WTC11 (cell line): ENCODE results near the gene PTPA. TPM values are rescaled to one million over a fixed set of nuclear protein-coding genes. Genes with fewer than 3 reads are reported as not detected.
A peak's percentile ranks its signal among the peaks of the same experiment; 100 is the strongest.
"Not testable (repeated sequence)": the region's sequence is repeated elsewhere in the genome, so short reads cannot be mapped to it uniquely, and the experiment has no call there.

Experiments
- ATAC-seq: fragments of 200-7000 bp; cut with Tn5 transposase; 2 replicates; pipeline ENCODE4 v1.10.0; 2021; ENCODE audit warnings: mild to moderate bottlenecking, moderate library complexity
- CTCF ChIA-PET: fragments of 300-600 bp; sonication (Branson Sonifier 250); formaldehyde crosslinking; loops from one replicate; lab custom pipeline; 2021; ENCODE audit warnings: antibody characterized with exemption; lab: Charles Lee
- POLR2A ChIA-PET: fragments of 350-600 bp; sonication (Branson Sonifier 250); formaldehyde crosslinking; loops from one replicate; lab custom pipeline; 2021; ENCODE audit warnings: antibody characterized with exemption; lab: Charles Lee
- DNase-seq: peaks from one replicate; pipeline ENCODE4 v3.0.0; 2021; ENCODE audit warnings: low spot score
- H3K27ac Mint-ChIP-seq: 2 replicates; pipeline ENCODE4 v1.8.0; 2021; ENCODE audit warnings: mixed read lengths
- H3K27me3 Mint-ChIP-seq: 2 replicates; pipeline ENCODE4 v1.8.0; 2021; ENCODE audit warnings: low read depth, mild to moderate bottlenecking, moderate library complexity, mixed read lengths
- H3K36me3 Mint-ChIP-seq: 2 replicates; pipeline ENCODE4 v1.8.0; 2021; ENCODE audit warnings: mixed read lengths
- H3K4me1 Mint-ChIP-seq: 2 replicates; pipeline ENCODE4 v1.8.0; 2022; ENCODE audit warnings: mixed read lengths
- H3K4me3 Mint-ChIP-seq: 2 replicates; pipeline ENCODE4 v1.8.0; 2021; ENCODE audit warnings: mild to moderate bottlenecking, moderate library complexity, mixed read lengths
- H3K9me3 Mint-ChIP-seq: 2 replicates; pipeline ENCODE4 v1.8.0; 2021; ENCODE audit warnings: mixed read lengths
- AFF4 ChIP-seq: sonication (generic); formaldehyde crosslinking; IDR thresholded peaks from 2 replicates; pipeline ENCODE4 v1.8.1; 2023; ENCODE audit warnings: mild to moderate bottlenecking, missing genetic modification reagents, borderline replicate concordance
- RORB ChIP-seq: fragments of 250-450 bp; sonication (Bioruptor Pico); IDR thresholded peaks from 2 replicates; pipeline ENCODE4 v1.9.0; 2021; ENCODE audit warnings: mild to moderate bottlenecking
- USF2 ChIP-seq: sonication (generic); formaldehyde crosslinking; IDR thresholded peaks from 2 replicates; pipeline ENCODE4 v1.8.1; 2023; ENCODE audit warnings: mild to moderate bottlenecking, missing genetic modification reagents, moderate library complexity
- ZMAT4 ChIP-seq: fragments of 250-450 bp; sonication (Bioruptor Pico); IDR thresholded peaks from 2 replicates; pipeline ENCODE4 v1.9.0; 2021; ENCODE audit warnings: mild to moderate bottlenecking
- ZNF219 ChIP-seq: sonication (generic); formaldehyde crosslinking; IDR thresholded peaks from 2 replicates; pipeline ENCODE4 v1.8.0; 2023; ENCODE audit warnings: missing genetic modification reagents, mild to moderate bottlenecking, borderline replicate concordance
- ZNF317 ChIP-seq: sonication (generic); formaldehyde crosslinking; IDR thresholded peaks from 2 replicates; pipeline ENCODE4 v1.8.1; 2023; ENCODE audit warnings: low read depth, mild to moderate bottlenecking, moderate library complexity, missing genetic modification reagents, borderline replicate concordance
- ZNF396 ChIP-seq: fragments of 250-450 bp; sonication (Bioruptor Pico); IDR thresholded peaks from 2 replicates; pipeline ENCODE4 v1.8.0; 2021; ENCODE audit warnings: mild to moderate bottlenecking, moderate library complexity, borderline replicate concordance
- total RNA-seq: library from RNA; stranded (reverse); gene quantifications from 3 replicates; pipeline ENCODE4 v1.2.3, GENCODE V29; 2021
- TF ChIP-seq, protein P1 (sequence below): sonication (generic); formaldehyde crosslinking; IDR thresholded peaks from 2 replicates; pipeline ENCODE4 v1.8.0; 2022; ENCODE audit warnings: mild to moderate bottlenecking, missing genetic modification reagents
- TF ChIP-seq, protein P2 (sequence below): sonication (generic); formaldehyde crosslinking; IDR thresholded peaks from 2 replicates; pipeline ENCODE4 v1.8.0; 2022; ENCODE audit warnings: mild to moderate bottlenecking, missing genetic modification reagents
- TF ChIP-seq, protein P3 (sequence below): sonication (generic); formaldehyde crosslinking; IDR thresholded peaks from 2 replicates; pipeline ENCODE4 v1.8.0; 2023; ENCODE audit warnings: missing genetic modification reagents, mild to moderate bottlenecking, borderline replicate concordance

The PTPA gene
- total RNA-seq, 1 experiment from 2014 or later = 186 TPM

DNA sequence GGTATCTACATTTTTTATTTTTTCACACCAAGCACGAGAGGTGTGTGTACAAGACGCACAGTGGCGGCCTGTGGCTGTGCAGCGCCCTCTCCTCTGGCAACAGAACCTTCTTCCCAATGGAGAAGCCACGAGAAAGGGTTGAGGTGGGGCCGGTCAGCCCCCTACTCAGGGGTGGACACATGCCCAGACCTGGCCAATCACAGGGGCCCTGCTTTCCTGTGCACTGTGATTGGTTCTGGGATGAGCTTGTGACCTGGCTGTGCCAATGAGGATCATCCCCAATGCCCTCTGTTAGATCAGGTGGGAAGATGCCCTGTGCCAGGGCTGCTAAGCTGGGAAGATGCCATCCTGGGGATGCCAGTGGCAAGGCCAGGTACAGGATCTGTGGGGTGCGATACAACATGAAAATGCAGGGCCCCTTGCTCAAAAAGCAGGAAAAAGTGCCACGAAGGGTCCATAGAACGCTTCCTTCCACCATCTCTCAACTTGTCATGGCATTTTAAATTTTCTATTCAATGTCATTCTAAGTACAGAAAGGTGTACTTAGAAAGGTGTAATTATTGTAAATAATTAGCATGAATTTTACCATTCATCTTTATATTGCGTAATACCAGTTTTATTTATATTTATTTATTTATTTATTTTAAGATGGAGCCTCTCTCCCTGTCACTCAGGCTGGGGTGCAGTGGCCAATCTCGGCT is 51.4 kb downstream of the PTPA start (continued):
- no peak for TF ChIP-seq AFF4
- TF ChIP-seq USF2 (CRISPR knock-in tag) = peak; percentile 90
- TF ChIP-seq, protein P1, sequence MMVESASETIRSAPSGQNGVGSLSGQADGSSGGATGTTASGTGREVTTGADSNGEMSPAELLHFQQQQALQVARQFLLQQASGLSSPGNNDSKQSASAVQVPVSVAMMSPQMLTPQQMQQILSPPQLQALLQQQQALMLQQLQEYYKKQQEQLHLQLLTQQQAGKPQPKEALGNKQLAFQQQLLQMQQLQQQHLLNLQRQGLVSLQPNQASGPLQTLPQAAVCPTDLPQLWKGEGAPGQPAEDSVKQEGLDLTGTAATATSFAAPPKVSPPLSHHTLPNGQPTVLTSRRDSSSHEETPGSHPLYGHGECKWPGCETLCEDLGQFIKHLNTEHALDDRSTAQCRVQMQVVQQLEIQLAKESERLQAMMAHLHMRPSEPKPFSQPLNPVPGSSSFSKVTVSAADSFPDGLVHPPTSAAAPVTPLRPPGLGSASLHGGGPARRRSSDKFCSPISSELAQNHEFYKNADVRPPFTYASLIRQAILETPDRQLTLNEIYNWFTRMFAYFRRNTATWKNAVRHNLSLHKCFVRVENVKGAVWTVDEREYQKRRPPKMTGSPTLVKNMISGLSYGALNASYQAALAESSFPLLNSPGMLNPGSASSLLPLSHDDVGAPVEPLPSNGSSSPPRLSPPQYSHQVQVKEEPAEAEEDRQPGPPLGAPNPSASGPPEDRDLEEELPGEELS (CRISPR knock-in tag) = no peak
- no peak for TF ChIP-seq ZNF317 (CRISPR knock-in tag)
- TF ChIP-seq ZMAT4 (CRISPR knock-in tag) = no peak
- no peak for TF ChIP-seq ZNF219

GRCh38 chr9:129163198-129163670 is 52.0 kb downstream of the PTPA start:
- not testable (repeated sequence) for H3K27me3 Mint-ChIP-seq, ATAC-seq, DNase-seq, H3K4me3 Mint-ChIP-seq, H3K9me3 Mint-ChIP-seq, H3K27ac Mint-ChIP-seq, H3K36me3 Mint-ChIP-seq
- H3K4me1 Mint-ChIP-seq = peaks cover 30% of the 10 kb centered on the region
- CTCF ChIA-PET = interaction anchor here (1.0 to 18.6 kb wide), 6 partner anchors 11 to 135 kb away, joined by 3 to 345 read pairs (median 4); partner anchors contain the start of genes IER5L and SH3GLB2
- POLR2A ChIA-PET = interaction anchor here (0.5 kb wide), 1 partner anchor 95 kb away, joined by 3 read pairs; no protein-coding TSS in a partner anchor

DNA sequence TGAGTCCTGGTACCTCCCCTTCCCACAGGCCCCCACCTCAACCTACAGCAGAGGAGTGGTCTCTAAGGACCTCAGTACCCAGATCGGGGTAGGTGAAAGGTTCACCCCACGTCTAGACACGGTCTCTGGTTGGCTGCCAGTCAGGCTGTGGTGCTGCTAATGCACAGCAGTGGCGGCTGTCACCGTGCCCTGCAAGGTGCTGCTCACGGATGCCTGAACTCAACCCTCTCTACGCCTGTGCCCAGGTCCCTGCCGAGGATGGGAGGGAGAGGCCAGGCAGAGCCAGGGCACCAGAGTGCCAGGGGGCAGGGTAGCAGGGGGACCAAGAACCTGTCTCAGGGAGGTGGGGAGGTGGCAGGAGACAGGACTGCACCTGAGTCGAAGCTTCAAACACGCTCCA is 52.5 kb downstream of the PTPA start:
- Mint-ChIP-seq H3K36me3 (peaks cover 3% of the 10 kb centered on the region; the same call in 1 of the 2 replicates), H3K9me3 (peaks cover 4% of the 10 kb centered on the region; the same call in 1 of the 2 replicates), H3K4me1 (peaks cover 35% of the 10 kb centered on the region), H3K27me3 (no peaks in the 10 kb centered on the region), H3K27ac (no peak overlapping the region), H3K4me3 (no peak overlapping the region)
- ChIA-PET POLR2A (no interaction called here), CTCF (interaction anchor here (0.8 to 18.6 kb wide), 8 partner anchors 9 to 461 kb away, joined by 3 to 345 read pairs (median 5); no protein-coding TSS in a partner anchor)
- no peak for DNase-seq
- ATAC-seq = no peak
- TF ChIP-seq AFF4 = no peak
- TF ChIP-seq, protein P2, sequence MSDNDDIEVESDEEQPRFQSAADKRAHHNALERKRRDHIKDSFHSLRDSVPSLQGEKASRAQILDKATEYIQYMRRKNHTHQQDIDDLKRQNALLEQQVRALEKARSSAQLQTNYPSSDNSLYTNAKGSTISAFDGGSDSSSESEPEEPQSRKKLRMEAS (CRISPR knock-in tag) = no peak
- no peak for TF ChIP-seq RORB
- TF ChIP-seq ZNF396 (CRISPR knock-in tag) = no peak
- TF ChIP-seq, protein P3, sequence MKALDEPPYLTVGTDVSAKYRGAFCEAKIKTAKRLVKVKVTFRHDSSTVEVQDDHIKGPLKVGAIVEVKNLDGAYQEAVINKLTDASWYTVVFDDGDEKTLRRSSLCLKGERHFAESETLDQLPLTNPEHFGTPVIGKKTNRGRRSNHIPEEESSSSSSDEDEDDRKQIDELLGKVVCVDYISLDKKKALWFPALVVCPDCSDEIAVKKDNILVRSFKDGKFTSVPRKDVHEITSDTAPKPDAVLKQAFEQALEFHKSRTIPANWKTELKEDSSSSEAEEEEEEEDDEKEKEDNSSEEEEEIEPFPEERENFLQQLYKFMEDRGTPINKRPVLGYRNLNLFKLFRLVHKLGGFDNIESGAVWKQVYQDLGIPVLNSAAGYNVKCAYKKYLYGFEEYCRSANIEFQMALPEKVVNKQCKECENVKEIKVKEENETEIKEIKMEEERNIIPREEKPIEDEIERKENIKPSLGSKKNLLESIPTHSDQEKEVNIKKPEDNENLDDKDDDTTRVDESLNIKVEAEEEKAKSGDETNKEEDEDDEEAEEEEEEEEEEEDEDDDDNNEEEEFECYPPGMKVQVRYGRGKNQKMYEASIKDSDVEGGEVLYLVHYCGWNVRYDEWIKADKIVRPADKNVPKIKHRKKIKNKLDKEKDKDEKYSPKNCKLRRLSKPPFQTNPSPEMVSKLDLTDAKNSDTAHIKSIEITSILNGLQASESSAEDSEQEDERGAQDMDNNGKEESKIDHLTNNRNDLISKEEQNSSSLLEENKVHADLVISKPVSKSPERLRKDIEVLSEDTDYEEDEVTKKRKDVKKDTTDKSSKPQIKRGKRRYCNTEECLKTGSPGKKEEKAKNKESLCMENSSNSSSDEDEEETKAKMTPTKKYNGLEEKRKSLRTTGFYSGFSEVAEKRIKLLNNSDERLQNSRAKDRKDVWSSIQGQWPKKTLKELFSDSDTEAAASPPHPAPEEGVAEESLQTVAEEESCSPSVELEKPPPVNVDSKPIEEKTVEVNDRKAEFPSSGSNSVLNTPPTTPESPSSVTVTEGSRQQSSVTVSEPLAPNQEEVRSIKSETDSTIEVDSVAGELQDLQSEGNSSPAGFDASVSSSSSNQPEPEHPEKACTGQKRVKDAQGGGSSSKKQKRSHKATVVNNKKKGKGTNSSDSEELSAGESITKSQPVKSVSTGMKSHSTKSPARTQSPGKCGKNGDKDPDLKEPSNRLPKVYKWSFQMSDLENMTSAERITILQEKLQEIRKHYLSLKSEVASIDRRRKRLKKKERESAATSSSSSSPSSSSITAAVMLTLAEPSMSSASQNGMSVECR = no peak
